M059J (cell line): ENCODE measurements around the gene CENPO. TPM values are rescaled to one million over a fixed set of nuclear protein-coding genes. Genes with fewer than 3 reads are reported as not detected.

ENCODE experiments used
- DNase-seq: peaks from one replicate; pipeline ENCODE4 v3.0.0-alpha.2; 2012; ENCODE audit warnings: low read depth
- total RNA-seq: library from RNA; depleted of rRNA; stranded (reverse); fragments of >200 nt; shearing (Covaris generic); gene quantifications from 2 replicates; pipeline ENCODE4 v1.2.3, GENCODE V29; 2014; rRNA removed

Gene CENPO
- total RNA-seq, 1 experiment from 2014 or later = 31.0 TPM

GRCh38 chr2:24860631-24861030 lies 67.4 kb downstream of the CENPO start:
- no peak for DNase-seq

GRCh38 chr2:24861500-24861899 lies 68.3 kb downstream of the CENPO start:
- no peak for DNase-seq

GRCh38 chr2:24863641-24864040 lies 70.4 kb downstream of the CENPO start:
- no peak for DNase-seq

GRCh38 chr2:24866946-24867345 lies 73.7 kb downstream of the CENPO start:
- no peak for DNase-seq

GRCh38 chr2:24870440-24870839 lies 77.2 kb downstream of the CENPO start:
- no peak for DNase-seq

- no peak for DNase-seq
Observed at GRCh38 chr2:24870891-24871705, 77.9 kb downstream of the CENPO start.

GRCh38 chr2:24871852-24872333 lies 78.7 kb downstream of the CENPO start:
- DNase-seq = no peak

Other genes starting within 250 kb of the CENPO start
- 31.6 and 34.6 TPM in 2 replicates for gene PTRHD1, start within 50 bp of the CENPO start, total RNA-seq
- gene ADCY3, start 126.8 kb downstream of the CENPO start, total RNA-seq = 18.1 and 22.0 TPM in 2 replicates
- 1.5 and 2.9 TPM in 2 replicates for gene DNAJC27, start 178.5 kb downstream of the CENPO start, total RNA-seq
- 0.02 and 0.42 TPM in 2 replicates for gene EFR3B, start 248.7 kb downstream of the CENPO start, total RNA-seq